Activated naive CD8-positive, alpha-beta T cell treated with anti-CD3 and anti-CD28 coated beads, Interleukin-2, amount 10 ng/mL, durations not matched to agents 7 days and 5 days (primary cell): ENCODE results near the gene BNIP5. TPM values are rescaled to one million over a fixed set of nuclear protein-coding genes. Genes with fewer than 3 reads are reported as not detected.
"Not testable (repeated sequence)": the region's sequence is repeated elsewhere in the genome, so short reads cannot be mapped to it uniquely, and the experiment has no call there.

ENCODE experiments used
- ATAC-seq: fragments of 150-1000 bp; cut with Tn5 transposase; one replicate; pipeline ENCODE4 v1.10.0; 2021; ENCODE audit warnings: low read depth, moderate library complexity
- POLR2A ChIA-PET: fragments of 350-600 bp; sonication (Branson Sonifier 250); formaldehyde crosslinking; loops from one replicate; lab custom pipeline; 2021; ENCODE audit warnings: antibody characterized with exemption; lab: Charles Lee
- DNase-seq: peaks from one replicate; pipeline ENCODE4 v3.0.0; 2021
- H3K27ac Mint-ChIP-seq: one replicate; pipeline ENCODE4 v1.8.0; 2022; ENCODE audit warnings: mild to moderate bottlenecking, mixed read lengths
- H3K27me3 Mint-ChIP-seq: one replicate; pipeline ENCODE4 v1.8.0; 2022; ENCODE audit warnings: mild to moderate bottlenecking, moderate library complexity, mixed read lengths
- H3K36me3 Mint-ChIP-seq: one replicate; pipeline ENCODE4 v1.8.0; 2021; ENCODE audit warnings: mild to moderate bottlenecking, mixed read lengths
- H3K4me1 Mint-ChIP-seq: one replicate; pipeline ENCODE4 v1.8.0; 2021; ENCODE audit warnings: mixed read lengths
- H3K4me3 Mint-ChIP-seq: one replicate; pipeline ENCODE4 v1.8.0; 2022; ENCODE audit warnings: mild to moderate bottlenecking, moderate library complexity, mixed read lengths
- H3K9me3 Mint-ChIP-seq: one replicate; pipeline ENCODE4 v1.8.0; 2021; ENCODE audit warnings: mixed read lengths
- total RNA-seq, 2 experiments: library from RNA; stranded (reverse); gene quantifications; one replicate each; pipeline ENCODE4 v1.2.3, GENCODE V29; 2021

BNIP5 gene
- total RNA-seq, 2 experiments from 2014 or later: not detected

- Mint-ChIP-seq H3K4me3 (no peak overlapping the region), H3K27me3 (no peaks in the 10 kb centered on the region), H3K4me1 (no peaks in the 10 kb centered on the region), H3K27ac (no peak overlapping the region), H3K9me3 (no peaks in the 10 kb centered on the region), H3K36me3 (peaks cover 11% of the 10 kb centered on the region)
- ATAC-seq: no peak
- POLR2A ChIA-PET: interaction anchor here (0.9 kb wide), 1 partner anchor 12 kb away, joined by 3 read pairs; no protein-coding TSS in a partner anchor
- no peak for DNase-seq
These were observed 37.5 kb upstream of the BNIP5 start for GRCh38 chr6:36374194-36374593.

GRCh38 chr6:36373368-36374019 lies 36.8 kb upstream of the BNIP5 start:
- H3K27ac Mint-ChIP-seq: no peak overlapping the region
- peaks cover 14% of the 10 kb centered on the region for H3K36me3 Mint-ChIP-seq
- POLR2A ChIA-PET: interaction anchor here (0.9 kb wide), 1 partner anchor 13 kb away, joined by 3 read pairs; no protein-coding TSS in a partner anchor
- ATAC-seq (no peak), DNase-seq (no peak)
- no peak overlapping the region for H3K4me3 Mint-ChIP-seq
- no peaks in the 10 kb centered on the region for H3K4me1 Mint-ChIP-seq
- H3K9me3 Mint-ChIP-seq: no peaks in the 10 kb centered on the region
- H3K27me3 Mint-ChIP-seq: no peaks in the 10 kb centered on the region

- H3K4me1 Mint-ChIP-seq: peaks cover 1% of the 10 kb centered on the region
- peaks cover 14% of the 10 kb centered on the region for H3K36me3 Mint-ChIP-seq
- H3K4me3 Mint-ChIP-seq: no peak overlapping the region
- POLR2A ChIA-PET: no interaction called here
- DNase-seq: no peak
- no peak overlapping the region for H3K27ac Mint-ChIP-seq
- no peaks in the 10 kb centered on the region for H3K27me3 Mint-ChIP-seq
- ATAC-seq: no peak
- H3K9me3 Mint-ChIP-seq: no peaks in the 10 kb centered on the region
These were observed 35.4 kb upstream of the BNIP5 start for GRCh38 chr6:36372088-36372487.

GRCh38 chr6:36371211-36371610 lies 34.5 kb upstream of the BNIP5 start:
- Mint-ChIP-seq H3K4me3 (no peak overlapping the region), H3K27ac (no peak overlapping the region), H3K4me1 (peaks cover 1% of the 10 kb centered on the region), H3K9me3 (no peaks in the 10 kb centered on the region), H3K36me3 (peaks cover 13% of the 10 kb centered on the region), H3K27me3 (no peaks in the 10 kb centered on the region)
- POLR2A ChIA-PET: interaction anchor here (0.7 kb wide), 1 partner anchor 9 kb away, joined by 3 read pairs; no protein-coding TSS in a partner anchor
- ATAC-seq (no peak), DNase-seq (no peak)

GRCh38 chr6:36370638-36371037 lies 34.0 kb upstream of the BNIP5 start:
- POLR2A ChIA-PET: interaction anchor here (0.7 kb wide), 1 partner anchor 9 kb away, joined by 3 read pairs; no protein-coding TSS in a partner anchor
- Mint-ChIP-seq H3K27ac (no peak overlapping the region), H3K36me3 (peaks cover 9% of the 10 kb centered on the region), H3K27me3 (no peaks in the 10 kb centered on the region), H3K9me3 (no peaks in the 10 kb centered on the region), H3K4me3 (no peak overlapping the region), H3K4me1 (peaks cover 1% of the 10 kb centered on the region)
- no peak for DNase-seq
- ATAC-seq: no peak

GRCh38 chr6:36368921-36369865 lies 32.5 kb upstream of the BNIP5 start:
- Mint-ChIP-seq H3K36me3 (peaks cover 9% of the 10 kb centered on the region), H3K4me3 (no peak overlapping the region), H3K27ac (no peak overlapping the region), H3K4me1 (peaks cover 1% of the 10 kb centered on the region), H3K27me3 (no peaks in the 10 kb centered on the region), H3K9me3 (no peaks in the 10 kb centered on the region)
- POLR2A ChIA-PET: no interaction called here
- ATAC-seq: no peak
- no peak for DNase-seq

- H3K27ac Mint-ChIP-seq: no peak overlapping the region
- H3K4me3 Mint-ChIP-seq: no peak overlapping the region
- no peak for DNase-seq
- H3K27me3 Mint-ChIP-seq: no peaks in the 10 kb centered on the region
- POLR2A ChIA-PET: no interaction called here
- H3K4me1 Mint-ChIP-seq: peaks cover 1% of the 10 kb centered on the region
- peaks cover 9% of the 10 kb centered on the region for H3K36me3 Mint-ChIP-seq
- ATAC-seq: no peak
- no peaks in the 10 kb centered on the region for H3K9me3 Mint-ChIP-seq
These were observed 31.7 kb upstream of the BNIP5 start for GRCh38 chr6:36368421-36368820.

- DNase-seq: no peak
- Mint-ChIP-seq H3K9me3 (no peaks in the 10 kb centered on the region), H3K27ac (no peak overlapping the region), H3K4me1 (peaks cover 1% of the 10 kb centered on the region), H3K4me3 (no peak overlapping the region), H3K27me3 (no peaks in the 10 kb centered on the region), H3K36me3 (peaks cover 11% of the 10 kb centered on the region)
- POLR2A ChIA-PET: no interaction called here
- ATAC-seq: no peak
These were observed 31.1 kb upstream of the BNIP5 start for GRCh38 chr6:36367743-36368142.

- POLR2A ChIA-PET: no interaction called here
- H3K27ac Mint-ChIP-seq: no peak overlapping the region
- peaks cover 8% of the 10 kb centered on the region for H3K36me3 Mint-ChIP-seq
These were observed 28.2 kb upstream of the BNIP5 start for GRCh38 chr6:36364669-36365479.

GRCh38 chr6:36364061-36364635 lies 27.5 kb upstream of the BNIP5 start:
- H3K4me1 Mint-ChIP-seq, H3K27me3 Mint-ChIP-seq, H3K9me3 Mint-ChIP-seq, H3K27ac Mint-ChIP-seq, H3K36me3 Mint-ChIP-seq, DNase-seq, H3K4me3 Mint-ChIP-seq, ATAC-seq, POLR2A ChIA-PET: not testable (repeated sequence)

More at GRCh38 chr6:36364669-36365479, 28.2 kb upstream of the BNIP5 start:
- Mint-ChIP-seq H3K4me3 (no peak overlapping the region), H3K27me3 (no peaks in the 10 kb centered on the region), H3K4me1 (peaks cover 6% of the 10 kb centered on the region), H3K9me3 (no peaks in the 10 kb centered on the region)
- DNase-seq (no peak), ATAC-seq (no peak)

GRCh38 chr6:36363371-36363752 lies 26.7 kb upstream of the BNIP5 start:
- peaks cover 11% of the 10 kb centered on the region for H3K4me1 Mint-ChIP-seq
- H3K36me3 Mint-ChIP-seq, H3K9me3 Mint-ChIP-seq, POLR2A ChIA-PET, H3K4me3 Mint-ChIP-seq, H3K27me3 Mint-ChIP-seq, ATAC-seq, H3K27ac Mint-ChIP-seq, DNase-seq: not testable (repeated sequence)

- peaks cover 4% of the 10 kb centered on the region for H3K36me3 Mint-ChIP-seq
- peaks cover 16% of the 10 kb centered on the region for H3K4me1 Mint-ChIP-seq
- no peak for DNase-seq
- no peak for ATAC-seq
- H3K27me3 Mint-ChIP-seq: peaks cover 1% of the 10 kb centered on the region
- H3K27ac Mint-ChIP-seq: no peak overlapping the region
- H3K9me3 Mint-ChIP-seq: no peaks in the 10 kb centered on the region
- H3K4me3 Mint-ChIP-seq: no peak overlapping the region
- POLR2A ChIA-PET: no interaction called here
These were observed 26.1 kb upstream of the BNIP5 start for GRCh38 chr6:36362551-36363370.
